HCT116 (cell line): ENCODE measurements around the gene EXOSC5. TPM values are rescaled to one million over a fixed set of nuclear protein-coding genes. Genes with fewer than 3 reads are reported as not detected.

Source experiments
- ATAC-seq: fragments of 200-7000 bp; cut with Tn5 transposase; 2 replicates; pipeline ENCODE4 v1.9.1; 2020; ENCODE audit warnings: mild to moderate bottlenecking, moderate library complexity
- BruUV-seq: library from RNA; stranded (reverse); fragments of 400-500 nt; replicated peaks from 2 replicates; lab custom pipeline; 2021; lab: Mats Ljungman, UMichigan
- CTCF ChIA-PET: fragments of 300-600 bp; sonication (Branson Sonifier 250); formaldehyde crosslinking; loops from one replicate; lab custom pipeline; 2021; ENCODE audit warnings: antibody characterized with exemption; lab: Charles Lee
- POLR2A ChIA-PET: fragments of 300-600, 350-600 bp; sonication (Branson Sonifier 250); formaldehyde crosslinking; loops from one replicate; lab custom pipeline; 2021; ENCODE audit warnings: antibody characterized with exemption; lab: Charles Lee
- RAD21 ChIA-PET, 2 experiments: fragments of 300-600 bp; sonication (Branson Sonifier 250); formaldehyde crosslinking; loops; one replicate each; lab custom pipeline; 2023; ENCODE audit warnings: low total read pairs in 2 of 2; ENCODE audit not compliant: uncharacterized antibody in 2 of 2, unreplicated experiment in 2 of 2, low non-redundant PET in 1 of 2; lab: Charles Lee
- DNase-seq: peaks from one replicate; pipeline ENCODE4 v3.0.0-alpha.2; 2010; ENCODE audit warnings: low read depth, low spot score
- H2AFZ ChIP-seq: fragments of 200-600 bp; shearing (Covaris generic), sonication (generic); 2 replicates; pipeline ENCODE4 v1.6.1; 2017; ENCODE audit warnings: low read depth, mixed run types, mixed read lengths, antibody characterized with exemption, low read length; ENCODE audit not compliant: poor library complexity, severe bottlenecking
- H3K27ac ChIP-seq: 2 replicates; pipeline ENCODE4 v1.5.1; 2012; ENCODE audit warnings: low read depth, low read length
- H3K27me3 ChIP-seq: fragments of 200-600 bp; sonication (generic); 2 replicates; pipeline ENCODE4 v1.6.1; 2016; ENCODE audit warnings: mixed run types, low read length, mixed read lengths; ENCODE audit not compliant: insufficient read depth
- H3K36me3 ChIP-seq, 2 experiments: fragments of 200-500 bp in 1 of 2; fragments of 200-600 bp in 1 of 2; sonication (Bioruptor generic) in 1 of 2; sonication (generic) in 1 of 2; 2 replicates each; pipeline versions ENCODE4 v1.5.1 to v1.6.1; 2014 to 2016; ENCODE audit warnings: low read length in 2 of 2, inconsistent platforms in 1 of 2, mixed read lengths in 1 of 2, mixed run types in 1 of 2; ENCODE audit not compliant: insufficient read depth in 2 of 2, control insufficient read depth in 1 of 2
- H3K4me1 ChIP-seq, 2 experiments: fragments of 200-600 bp in 1 of 2; sonication (generic) in 1 of 2; 2 replicates each; pipeline versions ENCODE4 v1.5.1 to v1.6.1; 2012 to 2017; ENCODE audit warnings: low read length in 2 of 2, inconsistent platforms in 1 of 2, mild to moderate bottlenecking in 1 of 2, mixed read lengths in 1 of 2, mixed run types in 1 of 2, moderate library complexity in 1 of 2; ENCODE audit not compliant: insufficient read depth in 2 of 2, control insufficient read depth in 1 of 2
- H3K4me2 ChIP-seq: fragments of 200-600 bp; sonication (generic); 2 replicates; pipeline ENCODE4 v1.6.1; 2017; ENCODE audit warnings: mixed run types, low read length, mixed read lengths
- H3K4me3 ChIP-seq, 2 experiments: fragments of 200-600 bp in 1 of 2; sonication (generic) in 1 of 2; replicated peaks in 1 of 2; 2 replicates each; pipeline ENCODE4 v1.5.1; 2011 to 2016; ENCODE audit warnings: low read length in 2 of 2, control low read depth in 1 of 2, low read depth in 1 of 2, mild to moderate bottlenecking in 1 of 2, mixed read lengths in 1 of 2, mixed run types in 1 of 2
- H3K79me2 ChIP-seq: fragments of 200-600 bp; sonication (generic); 2 replicates; pipeline ENCODE4 v1.6.1; 2017; ENCODE audit warnings: mild to moderate bottlenecking, mixed run types, low read length, moderate library complexity, mixed read lengths; ENCODE audit not compliant: insufficient read depth
- H3K9ac ChIP-seq: fragments of 200-600 bp; sonication (generic); 2 replicates; pipeline ENCODE4 v1.6.1; 2016; ENCODE audit warnings: low read length, mixed read lengths
- H3K9me2 ChIP-seq: fragments of 200-600 bp; sonication (generic), shearing (Covaris generic); 2 replicates; pipeline ENCODE4 v1.6.1; 2017; ENCODE audit warnings: mixed run types, mild to moderate bottlenecking, moderate library complexity; ENCODE audit not compliant: insufficient read depth
- H3K9me3 ChIP-seq, 2 experiments: fragments of 200-500 bp in 1 of 2; fragments of 200-600 bp in 1 of 2; sonication (Bioruptor generic) in 1 of 2; sonication (generic) in 1 of 2; 2 replicates each; pipeline ENCODE4 v1.6.1; 2014 to 2017; ENCODE audit warnings: low read length in 2 of 2, mixed read lengths in 2 of 2, inconsistent platforms in 1 of 2, low read depth in 1 of 2, mild to moderate bottlenecking in 1 of 2, mixed run types in 1 of 2, moderate library complexity in 1 of 2; ENCODE audit not compliant: control insufficient read depth in 1 of 2, insufficient read depth in 1 of 2
- H4K20me1 ChIP-seq: fragments of 200-600 bp; sonication (generic), shearing (Covaris generic); 2 replicates; pipeline ENCODE4 v1.6.1; 2017; ENCODE audit warnings: mixed run types, mild to moderate bottlenecking, moderate library complexity; ENCODE audit not compliant: insufficient read depth
- CBX3 ChIP-seq: IDR thresholded peaks from 2 replicates; pipeline ENCODE4 v1.6.1; 2012; ENCODE audit warnings: low read depth
- CEBPB ChIP-seq: IDR thresholded peaks from 2 replicates; pipeline ENCODE4 v1.6.1; 2012; ENCODE audit warnings: low read depth
- EZH2phosphoT487 ChIP-seq: fragments of 200-600 bp; IDR thresholded peaks from 2 replicates; pipeline ENCODE4 v1.6.1; 2018; ENCODE audit warnings: antibody characterized with exemption, borderline replicate concordance
- POLR2A ChIP-seq: IDR thresholded peaks from 2 replicates; pipeline ENCODE4 v1.7.0; 2011; ENCODE audit warnings: borderline replicate concordance; ENCODE audit not compliant: insufficient read depth, insufficient read length; ENCODE audit errors: extremely low read depth
- RAD21 ChIP-seq: IDR thresholded peaks from 2 replicates; pipeline ENCODE4 v1.6.1; 2012; ENCODE audit warnings: low read depth, mild to moderate bottlenecking
- SRF ChIP-seq: IDR thresholded peaks from 2 replicates; pipeline ENCODE4 v1.6.1; 2012; ENCODE audit warnings: low read depth
- YY1 ChIP-seq: IDR thresholded peaks from 2 replicates; pipeline ENCODE4 v1.6.1; 2011; ENCODE audit warnings: low read length, low read depth, moderate library complexity, mild to moderate bottlenecking; ENCODE audit not compliant: insufficient replicate concordance; ENCODE audit errors: extremely low read depth
- ZNF274 ChIP-seq: fragments of 200-500 bp; sonication (Bioruptor generic); IDR thresholded peaks from 2 replicates; pipeline ENCODE4 v1.6.1; 2014; ENCODE audit warnings: mild to moderate bottlenecking, low read depth, low read length, inconsistent platforms
- intact Hi-C: fragments of 100-400 bp; cut with micrococcal nuclease; formaldehyde crosslinking; loops from 2 replicates; pipeline ENCODE4 v1.10.0; 2022
- total RNA-seq: library from RNA; stranded (reverse); gene quantifications from one replicate; pipeline ENCODE4 v1.2.1, GENCODE V29; 2021; ENCODE audit not compliant: unreplicated experiment

Gene EXOSC5
- total RNA-seq, 1 experiment from 2014 or later, result 57.5 TPM

- TF ChIP-seq YY1 (peak; percentile 95), RAD21 (no peak)
Measured at GRCh38 chr19:41397086-41398049, at the start of gene EXOSC5, which contains the start of gene BCKDHA (continued).

GRCh38 chr19:41445575-41445974 is 48.4 kb upstream of the EXOSC5 start:
- ChIA-PET POLR2A (no interaction called here), CTCF (no interaction called here), RAD21 (no interaction called here)
- Histone ChIP-seq H3K27me3 (no peaks in the 10 kb centered on the region), H3K9ac (no peak overlapping the region), H3K79me2 (no peaks in the 10 kb centered on the region), H3K4me1 (peaks cover 0 to 10% of the 10 kb centered on the region in 2 experiments; a peak in 2 of 4 replicates), H2AFZ (no peak overlapping the region), H3K4me2 (no peak overlapping the region), H3K4me3 (no peak overlapping the region), H3K27ac (no peak overlapping the region), H3K9me2 (no peaks in the 10 kb centered on the region), H4K20me1 (no peaks in the 10 kb centered on the region), H3K9me3 (no peaks in the 10 kb centered on the region), H3K36me3 (no peaks in the 10 kb centered on the region)
- no peak for ATAC-seq
- TF ChIP-seq EZH2phosphoT487 (no peak), ZNF274 (no peak), CBX3 (no peak), SRF (no peak), POLR2A (no peak), CEBPB (no peak), RAD21 (no peak)
- intact Hi-C loops, result no loop called here
- no peak for DNase-seq
- no TSS peak for BruUV-seq
